NOMO-1 treated with dmso at 0.1 percent for 144 hours (cell line): ENCODE results near the gene KSR2.
"Not testable (repeated sequence)": the region's sequence is repeated elsewhere in the genome, so short reads cannot be mapped to it uniquely, and the experiment has no call there.

Experiments
- DNase-seq: peaks from one replicate; lab custom pipeline; 2025; ENCODE audit not compliant: unreplicated experiment; lab: John Stamatoyannopoulos, UW

Gene KSR2

GRCh38 chr12:117968826-117969659 lies at the start of gene KSR2:
KSR2 (minus strand) TSS chr12:117968990; CDS start chr12:117968255, 735 bp downstream.
- no peak for DNase-seq

DNA sequence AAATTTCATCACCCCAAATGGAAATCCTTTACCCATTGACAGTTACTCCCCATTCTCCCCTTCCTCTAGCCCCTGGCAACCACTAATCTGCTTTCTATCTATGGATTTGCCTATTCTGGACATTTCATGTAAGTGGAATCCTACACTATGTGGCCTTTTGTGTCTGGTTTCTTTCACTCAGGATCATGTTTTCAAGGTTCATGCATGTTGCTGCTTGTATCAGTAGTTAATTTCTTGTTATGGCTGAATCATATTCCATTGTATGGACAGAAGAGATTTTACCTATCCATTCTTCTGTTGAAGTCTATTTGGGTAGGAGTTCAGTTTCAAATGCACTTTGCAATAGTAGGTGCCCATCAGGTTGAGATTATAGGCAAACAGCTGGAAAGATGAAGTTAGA lies 49.1 kb upstream of the KSR2 start:
- no peak for DNase-seq

DNA sequence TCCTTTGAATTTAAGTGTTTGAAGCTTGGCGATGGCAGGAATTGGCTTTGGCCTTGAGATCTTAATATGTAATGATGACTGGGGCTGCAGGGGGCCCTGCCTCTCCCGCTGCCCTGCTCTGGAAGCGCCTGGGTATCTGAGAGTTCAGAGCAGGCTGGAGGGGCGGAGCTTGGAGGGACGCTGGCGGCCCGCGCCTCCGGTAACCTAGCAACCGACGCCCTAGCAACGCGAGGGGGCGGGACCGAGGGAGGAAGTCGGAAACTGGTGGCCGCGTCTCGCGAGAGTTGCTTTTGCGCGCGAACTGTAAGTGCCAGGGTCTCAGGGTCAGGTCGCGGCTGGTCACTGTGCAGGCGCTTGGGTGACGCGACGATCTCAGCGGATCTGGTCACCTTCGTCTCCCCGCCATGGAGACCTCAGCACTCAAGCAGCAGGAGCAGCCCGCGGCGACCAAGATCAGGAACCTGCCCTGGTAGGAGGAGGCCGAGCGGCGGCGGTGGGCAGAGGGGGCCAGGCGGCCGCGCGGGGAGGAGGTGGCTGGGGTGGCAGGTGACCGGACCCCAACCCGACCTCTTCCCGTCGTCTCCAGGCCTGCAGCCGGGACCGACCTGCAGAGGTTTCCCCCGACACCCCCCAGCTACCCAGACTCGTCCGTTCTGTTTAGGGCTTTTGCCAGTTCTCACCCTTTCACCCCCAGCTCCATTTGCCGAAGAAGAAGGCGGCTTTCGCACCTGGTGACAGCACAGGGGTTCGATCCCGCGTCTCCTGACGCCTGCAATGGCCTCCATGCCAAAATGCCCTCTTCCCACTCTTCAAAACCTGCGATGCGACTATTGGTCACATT lies 47.9 kb upstream of the KSR2 start, which contains the start of gene RFC5:
Gene RFC5, plus strand, starts transcription at position 280 of the 841 bp plus-strand sequence. Its CDS starts 125 bp downstream, at position 405.
- DNase-seq: peak; percentile 96

DNA sequence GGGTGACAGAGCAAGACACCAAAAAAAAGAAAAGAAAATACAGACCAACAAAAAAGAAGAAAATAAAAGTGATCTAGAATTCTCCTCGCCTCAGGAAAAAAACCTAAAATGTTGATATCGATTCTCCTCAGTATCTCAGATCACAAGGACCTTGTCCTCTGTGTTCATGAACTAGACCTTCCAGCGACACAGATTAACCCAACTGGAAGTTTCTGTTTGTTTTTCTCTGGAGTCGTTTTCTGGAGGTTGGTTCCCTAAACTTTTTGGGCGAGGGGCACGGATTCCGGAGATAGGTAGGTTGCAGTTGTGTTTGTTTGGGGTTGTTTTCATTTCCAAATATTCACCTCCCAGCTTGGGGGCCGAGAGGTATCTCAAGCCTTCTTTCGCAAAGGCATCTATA lies 47.2 kb upstream of the KSR2 start:
- DNase-seq: no peak

GRCh38 chr12:118015306-118015705 lies 46.5 kb upstream of the KSR2 start:
- DNase-seq: no peak

- DNase-seq: no peak
These were observed 44.5 kb upstream of the KSR2 start for GRCh38 chr12:118013283-118013682.

DNA sequence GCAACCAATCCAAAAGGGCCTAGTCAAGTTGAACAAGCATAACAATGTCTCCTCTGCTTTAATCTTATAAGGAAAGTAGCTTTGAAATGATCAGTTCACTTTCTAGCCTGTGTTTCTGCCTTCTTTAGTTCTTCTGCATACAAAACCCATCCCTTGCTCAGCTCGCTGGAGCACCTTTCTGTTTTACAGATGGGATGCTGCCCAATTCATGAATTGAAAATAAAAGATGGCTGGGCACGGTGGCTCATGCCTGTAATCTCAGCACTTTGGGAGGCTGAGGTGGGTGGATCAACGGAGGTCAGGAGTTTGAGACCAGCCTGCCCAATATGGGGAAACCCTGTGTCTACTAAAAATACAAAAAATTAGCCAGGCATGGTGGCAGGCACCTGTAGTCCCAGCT lies 43.2 kb upstream of the KSR2 start:
- no peak for DNase-seq

DNA sequence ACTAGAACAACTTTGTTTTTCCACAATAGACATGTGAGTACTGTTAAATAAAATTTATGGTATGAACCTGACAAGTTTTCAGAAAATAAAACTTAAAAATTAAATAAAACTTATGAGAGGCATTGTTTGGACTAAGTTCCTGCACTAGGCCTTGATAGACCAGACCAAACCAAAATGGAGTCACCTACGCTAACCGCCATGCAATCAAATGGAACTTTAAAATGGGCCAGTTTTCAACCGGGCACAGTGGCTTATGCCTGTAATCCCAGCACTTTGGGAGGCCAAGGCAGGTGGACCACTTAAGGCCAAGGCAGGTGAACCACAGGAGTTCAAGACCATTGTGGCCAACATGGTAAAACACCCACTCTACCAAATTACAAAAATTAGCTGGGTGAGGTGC lies 42.6 kb upstream of the KSR2 start:
- no peak for DNase-seq

DNA sequence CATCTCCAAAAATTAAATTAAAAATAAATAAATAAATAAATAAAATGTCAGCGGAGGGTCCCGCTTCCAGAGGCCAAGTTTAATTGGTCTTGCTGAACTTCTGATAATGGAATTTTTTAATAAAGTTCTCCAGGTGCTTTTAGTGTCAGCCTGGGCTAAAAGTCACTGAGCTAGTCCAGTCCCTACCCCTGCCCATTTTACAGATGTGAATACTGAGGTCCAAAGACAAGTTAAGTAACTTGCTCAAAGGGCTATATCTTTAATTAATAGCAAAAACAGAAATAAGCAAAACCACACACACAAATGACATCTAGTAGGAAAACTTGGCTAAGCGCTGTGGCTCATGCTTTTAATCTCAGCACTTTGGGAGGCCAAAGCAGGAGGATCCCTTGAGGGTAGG lies 42.1 kb upstream of the KSR2 start:
- DNase-seq: no peak

GRCh38 chr12:117999806-118000205 lies 31.0 kb upstream of the KSR2 start:
- not testable (repeated sequence) for DNase-seq

DNA sequence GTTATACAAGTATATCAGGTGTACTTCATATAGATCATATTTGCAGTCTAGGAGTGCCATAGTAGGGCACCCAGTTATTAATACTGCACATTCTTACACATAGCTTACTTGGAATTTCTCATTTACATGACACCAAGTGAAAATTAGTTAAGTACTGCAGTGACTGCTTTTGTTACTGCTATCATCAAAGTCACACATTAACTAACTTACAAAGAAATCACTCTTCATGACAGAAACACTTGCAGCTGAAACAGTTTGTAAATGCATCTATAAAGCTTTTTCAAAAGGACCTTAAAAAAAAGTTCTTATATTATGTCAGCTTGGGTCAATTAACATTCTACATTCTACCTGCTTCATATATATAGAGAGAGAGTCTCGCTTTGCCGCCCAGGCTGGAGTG lies 29.9 kb upstream of the KSR2 start:
- no peak for DNase-seq

GRCh38 chr12:117994551-117995438 lies 26.0 kb upstream of the KSR2 start:
- DNase-seq: no peak

DNA sequence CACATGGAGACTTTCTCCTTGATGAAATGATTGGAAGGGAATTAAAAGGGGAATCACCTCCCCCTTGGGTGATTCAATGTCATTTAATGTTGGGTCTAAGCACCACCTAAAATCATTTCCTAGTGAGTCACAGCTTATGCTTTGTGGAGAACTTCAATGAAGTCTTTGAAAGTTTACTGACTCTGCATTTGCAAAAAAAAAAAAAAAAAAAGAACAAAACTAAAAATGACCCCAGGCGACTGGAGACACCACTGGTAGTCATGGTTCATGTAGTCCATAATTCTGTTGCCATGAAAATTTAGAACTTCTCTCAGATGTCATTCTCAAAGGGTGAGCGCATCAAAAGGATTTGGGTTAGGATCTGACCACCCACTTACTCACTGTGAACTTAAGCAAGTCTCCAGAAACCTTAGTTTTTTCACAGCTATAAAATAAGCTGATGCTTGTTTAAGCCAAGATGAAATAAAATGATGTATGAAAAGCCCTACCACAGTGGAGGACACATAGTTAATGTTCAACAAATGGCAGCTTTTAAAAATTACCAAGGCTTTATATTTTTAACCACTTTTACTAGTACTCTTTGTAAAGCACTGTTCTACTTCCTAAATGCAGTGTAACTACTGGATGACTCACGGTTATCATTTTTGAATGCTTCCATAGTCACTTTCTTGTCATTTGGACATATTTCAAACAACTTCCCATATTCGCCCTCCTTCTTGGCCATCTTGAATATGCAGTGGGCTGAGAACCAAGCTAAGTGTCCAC lies 18.1 kb upstream of the KSR2 start:
- no peak for DNase-seq

GRCh38 chr12:117985182-117985581 lies 16.4 kb upstream of the KSR2 start:
- DNase-seq: no peak

- no peak for DNase-seq
These were observed 12.5 kb upstream of the KSR2 start for GRCh38 chr12:117981267-117981666.

GRCh38 chr12:117980616-117981015 lies 11.8 kb upstream of the KSR2 start:
- DNase-seq: no peak

- no peak for DNase-seq
These were observed 8.6 kb upstream of the KSR2 start for GRCh38 chr12:117977373-117977772.

DNA sequence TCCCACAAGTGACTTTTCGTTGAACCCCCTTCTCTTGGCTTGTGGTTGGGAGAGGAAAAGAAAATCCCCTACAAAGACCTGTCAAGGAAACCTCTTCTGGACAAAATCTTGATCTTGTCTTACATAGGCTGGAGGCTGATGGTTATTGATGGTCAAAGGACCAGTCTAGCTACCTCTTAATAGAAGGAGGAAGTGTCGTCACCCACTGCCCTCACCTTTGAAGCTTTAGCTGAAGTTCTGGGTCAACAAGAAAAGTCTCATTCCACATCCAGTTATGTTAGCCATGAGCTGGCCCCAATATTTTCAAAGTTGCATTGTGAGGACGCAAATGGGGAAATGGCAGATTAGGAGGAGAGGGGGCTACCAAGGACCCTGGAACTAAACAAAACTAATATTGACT lies 6.2 kb upstream of the KSR2 start:
- no peak for DNase-seq

DNA sequence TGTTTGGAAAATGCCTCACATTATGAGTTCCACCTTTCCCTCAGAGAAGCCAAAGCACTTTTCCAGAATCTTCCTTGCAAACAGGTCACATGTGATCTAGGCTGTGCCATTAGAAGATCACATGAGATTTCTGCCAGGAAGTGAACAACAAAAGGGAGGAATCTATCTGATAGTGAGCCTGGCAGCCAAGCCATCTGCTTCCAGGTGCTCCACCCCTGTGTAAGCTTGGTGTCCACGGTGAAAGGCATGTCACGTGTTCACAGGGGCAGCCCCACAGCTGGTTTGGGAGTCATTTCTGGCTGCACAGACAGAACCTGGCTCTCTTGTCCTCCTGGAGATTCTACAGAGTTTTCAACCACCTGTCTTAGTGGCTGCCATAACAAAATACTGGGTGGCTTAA lies 3.5 kb upstream of the KSR2 start:
- no peak for DNase-seq

GRCh38 chr12:117970334-117970733 lies 1.5 kb upstream of the KSR2 start:
- DNase-seq: no peak
